SU-DHL-6 (cell line): Measurements from ENCODE around the gene RTEL1.

Source experiments
- H2AFZ ChIP-seq: fragments of 200-600 bp; sonication (generic); 2 replicates; pipeline ENCODE4 v1.6.1; 2014; ENCODE audit warnings: low read depth, mild to moderate bottlenecking, moderate library complexity, mixed read lengths, antibody characterized with exemption, low read length; ENCODE audit not compliant: severe bottlenecking
- H3F3A ChIP-seq: fragments of 200-600 bp; shearing (Covaris generic); 2 replicates; pipeline ENCODE4 v1.6.0; 2016; ENCODE audit warnings: antibody characterized with exemption, mild to moderate bottlenecking; ENCODE audit not compliant: insufficient read depth
- H3K27ac ChIP-seq: fragments of 200-600 bp; sonication (generic); 2 replicates; pipeline ENCODE4 v1.5.1; 2016; ENCODE audit warnings: low read depth, mild to moderate bottlenecking, low read length, moderate library complexity, mixed read lengths
- H3K27me3 ChIP-seq: fragments of 200-600 bp; sonication (generic), shearing (Covaris generic); 2 replicates; pipeline ENCODE4 v1.6.0; 2014; ENCODE audit warnings: mild to moderate bottlenecking, low read length
- H3K36me3 ChIP-seq: fragments of 200-600 bp; sonication (generic); 2 replicates; pipeline ENCODE4 v1.6.1; 2014; ENCODE audit warnings: mild to moderate bottlenecking, low read length, mixed read lengths
- H3K4me2 ChIP-seq: fragments of 300-600, 200-600 bp; shearing (Covaris generic), sonication (generic); 2 replicates; pipeline ENCODE4 v1.6.0; 2014; ENCODE audit warnings: low read length, low read depth, mild to moderate bottlenecking; ENCODE audit not compliant: poor library complexity, severe bottlenecking
- H3K4me3 ChIP-seq: fragments of 200-600 bp; sonication (generic); 2 replicates; pipeline ENCODE4 v1.5.1; 2014; ENCODE audit warnings: antibody characterized with exemption, low read length, mild to moderate bottlenecking, mixed read lengths; ENCODE audit not compliant: insufficient read depth, poor library complexity, severe bottlenecking
- H3K79me2 ChIP-seq: fragments of 200-600 bp; sonication (generic); 2 replicates; pipeline ENCODE4 v1.6.1; 2014; ENCODE audit warnings: mild to moderate bottlenecking, low read length, moderate library complexity; ENCODE audit not compliant: insufficient read depth
- H3K9ac ChIP-seq: fragments of 200-600 bp; sonication (generic); 2 replicates; pipeline ENCODE4 v1.7.0; 2014; ENCODE audit warnings: mild to moderate bottlenecking, low read length
- H3K9me2 ChIP-seq: fragments of 200-600 bp; sonication (generic); replicated peaks from 2 replicates; pipeline ENCODE4 v1.6.1; 2014; ENCODE audit warnings: low read length; ENCODE audit not compliant: insufficient read depth
- H3K9me3 ChIP-seq: fragments of 200-600 bp; sonication (generic); 2 replicates; pipeline ENCODE4 v1.6.1; 2014; ENCODE audit warnings: low read length, mixed read lengths; ENCODE audit not compliant: insufficient read depth
- H4K20me1 ChIP-seq: fragments of 200-600 bp; sonication (generic); 2 replicates; pipeline ENCODE4 v1.6.1; 2014; ENCODE audit warnings: low read depth, mild to moderate bottlenecking, antibody characterized with exemption, low read length, moderate library complexity, mixed read lengths
- EZH2phosphoT487 ChIP-seq: fragments of 200-600 bp; sonication (generic), shearing (Covaris generic); conservative IDR thresholded peaks from 2 replicates; pipeline ENCODE4 v1.6.1; 2018; ENCODE audit warnings: mild to moderate bottlenecking, antibody characterized with exemption, low read length, moderate library complexity, mixed read lengths
- TF ChIP-seq, protein P1 (sequence below): fragments of 200-600 bp; sonication (generic); IDR thresholded peaks from one replicate; pipeline ENCODE4 v1.5.1; 2017; ENCODE audit warnings: antibody characterized with exemption, mild to moderate bottlenecking, low read length, moderate library complexity; ENCODE audit not compliant: insufficient read depth, poor library complexity, severe bottlenecking

The RTEL1 gene

DNA sequence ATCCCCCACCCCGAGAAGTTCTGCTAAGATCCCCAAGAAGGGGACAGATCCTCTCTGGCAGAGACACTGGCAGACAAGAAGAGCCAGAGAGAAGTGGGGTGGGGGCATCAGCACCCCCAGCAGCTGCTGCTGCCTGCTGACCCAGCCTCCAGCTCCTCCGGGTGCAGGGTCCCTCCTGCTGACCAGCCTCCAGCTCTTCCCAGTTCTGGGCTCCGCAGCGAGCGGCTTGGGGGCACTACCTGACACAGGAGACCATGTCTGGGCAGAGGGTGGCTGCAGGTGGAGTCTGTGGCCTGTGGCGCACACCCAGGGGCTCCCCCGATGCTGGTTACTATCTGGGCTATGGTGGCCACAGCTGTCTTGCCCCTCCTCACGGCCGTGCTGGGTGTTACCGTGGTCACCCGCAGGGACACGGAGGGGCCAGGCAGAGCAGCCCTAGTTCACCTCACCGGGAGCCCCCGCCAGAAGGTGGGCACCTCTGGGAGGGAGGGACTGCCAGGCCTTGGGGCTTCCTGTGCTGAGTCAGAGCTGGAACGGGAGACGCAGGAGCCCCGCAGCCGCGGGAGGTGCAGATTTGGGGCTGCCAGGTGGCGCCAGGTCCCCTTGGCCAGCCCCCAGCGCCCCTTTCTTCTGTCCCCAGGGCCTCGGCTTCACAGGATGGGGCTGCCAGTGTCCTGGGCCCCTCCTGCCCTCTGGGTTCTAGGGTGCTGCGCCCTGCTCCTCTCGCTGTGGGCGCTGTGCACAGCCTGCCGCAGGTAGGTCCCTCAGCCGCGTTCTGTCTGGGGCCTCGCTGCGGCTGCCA lies 79.0 kb downstream of the RTEL1 start:
- Histone ChIP-seq H3K79me2 (0 out of 2 replicates have a peak, but pooled peaks cover 1% of the 10 kb centered on the region), H3K9me3 (no peaks in the 10 kb centered on the region), H3K27ac (peak overlapping the region; percentile 97), H3F3A (peaks cover 17% of the 10 kb centered on the region), H3K9ac (peak overlapping the region; percentile 77), H3K9me2 (no peaks in the 10 kb centered on the region), H2AFZ (no peak overlapping the region), H3K36me3 (no peaks in the 10 kb centered on the region), H3K4me2 (peak overlapping the region; percentile 89), H3K27me3 (no peaks in the 10 kb centered on the region), H3K4me3 (peak overlapping the region; percentile 55), H4K20me1 (no peaks in the 10 kb centered on the region)
- TF ChIP-seq EZH2phosphoT487 = no peak
- TF ChIP-seq, protein P1, sequence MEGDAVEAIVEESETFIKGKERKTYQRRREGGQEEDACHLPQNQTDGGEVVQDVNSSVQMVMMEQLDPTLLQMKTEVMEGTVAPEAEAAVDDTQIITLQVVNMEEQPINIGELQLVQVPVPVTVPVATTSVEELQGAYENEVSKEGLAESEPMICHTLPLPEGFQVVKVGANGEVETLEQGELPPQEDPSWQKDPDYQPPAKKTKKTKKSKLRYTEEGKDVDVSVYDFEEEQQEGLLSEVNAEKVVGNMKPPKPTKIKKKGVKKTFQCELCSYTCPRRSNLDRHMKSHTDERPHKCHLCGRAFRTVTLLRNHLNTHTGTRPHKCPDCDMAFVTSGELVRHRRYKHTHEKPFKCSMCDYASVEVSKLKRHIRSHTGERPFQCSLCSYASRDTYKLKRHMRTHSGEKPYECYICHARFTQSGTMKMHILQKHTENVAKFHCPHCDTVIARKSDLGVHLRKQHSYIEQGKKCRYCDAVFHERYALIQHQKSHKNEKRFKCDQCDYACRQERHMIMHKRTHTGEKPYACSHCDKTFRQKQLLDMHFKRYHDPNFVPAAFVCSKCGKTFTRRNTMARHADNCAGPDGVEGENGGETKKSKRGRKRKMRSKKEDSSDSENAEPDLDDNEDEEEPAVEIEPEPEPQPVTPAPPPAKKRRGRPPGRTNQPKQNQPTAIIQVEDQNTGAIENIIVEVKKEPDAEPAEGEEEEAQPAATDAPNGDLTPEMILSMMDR = no peak

DNA sequence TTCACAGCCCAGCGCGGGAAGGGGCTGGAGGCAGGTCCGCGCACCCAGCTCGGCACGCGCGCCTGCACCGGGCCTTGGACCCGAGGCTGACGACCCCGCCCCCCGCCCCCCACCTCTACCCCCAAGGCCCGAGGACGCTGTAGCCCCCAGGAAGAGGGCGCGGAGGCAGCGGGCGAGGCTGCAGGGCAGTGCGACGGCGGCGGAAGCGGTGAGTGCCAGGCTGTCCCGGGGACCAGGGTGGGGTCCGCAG lies 79.5 kb downstream of the RTEL1 start:
- peak overlapping the region; percentile 89 for H3K4me2 ChIP-seq
- peak overlapping the region; percentile 77 for H3K9ac ChIP-seq
- H3K9me2 ChIP-seq = no peaks in the 10 kb centered on the region
- no peaks in the 10 kb centered on the region for H3K79me2 ChIP-seq
- no peaks in the 10 kb centered on the region for H4K20me1 ChIP-seq
- H3K27me3 ChIP-seq = no peaks in the 10 kb centered on the region
- TF ChIP-seq, protein P1 = no peak
- TF ChIP-seq EZH2phosphoT487 = no peak
- H3K27ac ChIP-seq = peak overlapping the region; percentile 97
- peaks cover 17% of the 10 kb centered on the region for H3F3A ChIP-seq
- H2AFZ ChIP-seq = no peak overlapping the region
- H3K9me3 ChIP-seq = no peaks in the 10 kb centered on the region
- no peaks in the 10 kb centered on the region for H3K36me3 ChIP-seq
- peak overlapping the region; percentile 55 for H3K4me3 ChIP-seq

DNA sequence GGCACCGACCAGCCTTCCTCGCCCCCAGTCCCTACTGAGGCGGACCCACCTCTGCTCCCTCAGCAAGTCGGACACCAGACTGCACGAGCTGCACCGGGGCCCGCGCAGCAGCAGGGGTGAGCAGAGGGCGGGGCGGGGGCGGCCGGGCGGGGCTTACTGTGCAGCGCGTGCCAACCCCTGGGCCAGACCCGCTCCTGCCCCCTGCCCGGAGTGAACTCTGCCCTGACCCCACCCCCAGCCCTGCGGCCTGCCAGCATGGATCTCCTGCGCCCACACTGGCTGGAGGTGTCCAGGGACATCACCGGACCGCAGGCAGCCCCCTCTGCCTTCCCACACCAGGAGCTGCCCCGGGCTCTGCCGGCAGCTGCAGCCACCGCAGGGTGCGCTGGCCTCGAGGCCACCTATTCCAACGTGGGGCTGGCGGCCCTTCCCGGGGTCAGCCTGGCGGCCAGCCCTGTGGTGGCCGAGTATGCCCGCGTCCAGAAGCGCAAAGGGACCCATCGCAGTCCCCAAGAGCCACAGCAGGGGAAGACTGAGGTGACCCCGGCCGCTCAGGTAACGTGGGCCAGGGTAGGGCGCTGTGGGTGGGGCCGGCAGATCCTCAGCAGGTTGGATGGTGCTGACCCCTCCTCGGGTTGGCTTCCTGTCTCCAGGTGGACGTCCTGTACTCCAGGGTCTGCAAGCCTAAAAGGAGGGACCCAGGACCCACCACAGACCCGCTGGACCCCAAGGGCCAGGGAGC lies 80.0 kb downstream of the RTEL1 start:
- H3K4me3 ChIP-seq = peak overlapping the region; percentile 55
- no peak overlapping the region for H2AFZ ChIP-seq
- H3K9ac ChIP-seq = peak overlapping the region; percentile 77

More for the DNA sequence above, 80.0 kb downstream of the RTEL1 start:
- Histone ChIP-seq H4K20me1 (no peaks in the 10 kb centered on the region), H3K4me2 (peak overlapping the region; percentile 89), H3K79me2 (no peaks in the 10 kb centered on the region), H3K27ac (peak overlapping the region; percentile 97), H3K9me3 (no peaks in the 10 kb centered on the region), H3F3A (peaks cover 18% of the 10 kb centered on the region), H3K9me2 (no peaks in the 10 kb centered on the region), H3K36me3 (no peaks in the 10 kb centered on the region), H3K27me3 (no peaks in the 10 kb centered on the region)
- no peak for TF ChIP-seq EZH2phosphoT487
- TF ChIP-seq, protein P1 = no peak
